Peyer's patch (tissue), 4 donors: ENCODE results near the gene SPDYE4. TPM values are rescaled to one million over a fixed set of nuclear protein-coding genes. Genes with fewer than 3 reads are reported as not detected.

Experiments
- DNase-seq, 3 donors: peaks; one replicate each; pipeline ENCODE4 v3.0.0-alpha.2; 2017 to 2019
- H3K27ac ChIP-seq, 4 donors: fragments of 200-600 bp; sonication (generic); one replicate each; pipeline ENCODE4 v1.5.1; 2016 to 2019
- H3K27me3 ChIP-seq, 2 donors: fragments of 200-600 bp; sonication (generic); one replicate each; pipeline ENCODE4 v1.5.1; 2019
- H3K36me3 ChIP-seq, 3 donors: fragments of 200-600 bp; sonication (generic); one replicate each; pipeline ENCODE4 v1.5.1; 2016 to 2019
- H3K4me1 ChIP-seq, 4 donors: fragments of 200-600 bp; sonication (generic); one replicate each; pipeline ENCODE4 v1.5.1; 2016 to 2019
- H3K4me3 ChIP-seq, 4 donors: fragments of 200-600 bp; sonication (generic); 1 replicate in 3 of 4; 2 replicates in 1 of 4; pipeline ENCODE4 v1.5.1; 2016 to 2019; ENCODE audit warnings: mild to moderate bottlenecking in 1 of 4
- H3K9me3 ChIP-seq, 4 donors: fragments of 200-600 bp; sonication (generic); one replicate each; pipeline ENCODE4 v1.5.1; 2016 to 2019; ENCODE audit warnings: mild to moderate bottlenecking in 1 of 4
- POLR2A ChIP-seq, 2 donors: fragments of 450-650 bp; IDR thresholded peaks; one replicate each; pipeline ENCODE4 v1.5.1; 2017; ENCODE audit warnings: antibody characterized with exemption in 2 of 2, mild to moderate bottlenecking in 2 of 2, moderate library complexity in 2 of 2
- total RNA-seq, 4 donors: library from RNA; depleted of rRNA; stranded (reverse); fragments of >200 nt; gene quantifications; one replicate each; pipeline ENCODE4 v1.1.0, GENCODE V29; 2016
- TF ChIP-seq, protein P1 (sequence below), 6 experiments: fragments of 450-650 bp in 4 of 6; fragments of 200-600 bp in 2 of 6; sonication (generic) in 1 of 6; IDR thresholded peaks; one replicate each; pipeline ENCODE4 v1.5.1; 2017 to 2019; ENCODE audit warnings: antibody characterized with exemption in 6 of 6, mild to moderate bottlenecking in 3 of 6, moderate library complexity in 1 of 6

The SPDYE4 gene
- total RNA-seq, 4 donors from 2014 or later = not detected

DNA sequence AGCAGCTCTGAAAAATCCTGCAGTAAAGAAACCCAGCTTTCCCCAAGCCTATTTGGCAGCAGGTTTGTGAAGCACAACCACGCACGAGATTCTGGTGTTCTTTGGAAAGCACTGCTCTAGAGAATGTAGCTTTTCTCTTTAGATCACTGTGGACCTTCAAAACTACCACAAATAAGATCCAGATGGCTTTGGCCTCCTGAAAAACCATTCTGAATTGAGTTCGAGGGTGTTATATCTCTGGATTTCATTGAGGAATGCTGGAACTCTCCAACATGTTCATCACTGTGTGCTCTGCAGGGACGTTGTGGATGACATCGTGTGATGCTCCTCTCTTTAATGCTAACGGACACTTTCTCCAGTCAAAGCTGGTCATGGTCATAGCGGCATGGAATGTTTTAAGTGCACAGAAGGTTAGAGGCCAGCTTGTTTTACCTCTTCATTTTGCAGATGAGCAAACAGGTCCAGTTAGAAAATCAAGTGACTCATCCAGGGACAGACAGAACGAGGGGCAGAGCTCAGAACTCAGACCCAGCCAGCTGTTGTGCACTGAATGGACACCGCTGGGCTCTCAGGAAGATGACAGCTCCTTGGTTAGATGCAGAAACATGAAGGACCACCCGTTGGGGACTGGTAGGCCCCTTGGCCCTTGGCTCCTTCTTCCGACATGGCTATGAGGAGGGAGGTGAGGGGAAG, 50.9 kb downstream of the SPDYE4 start:
- H3K4me1 ChIP-seq = no peaks in the 10 kb centered on the region
- DNase-seq = no peak
- no peaks in the 10 kb centered on the region for H3K36me3 ChIP-seq
- TF ChIP-seq, protein P1, sequence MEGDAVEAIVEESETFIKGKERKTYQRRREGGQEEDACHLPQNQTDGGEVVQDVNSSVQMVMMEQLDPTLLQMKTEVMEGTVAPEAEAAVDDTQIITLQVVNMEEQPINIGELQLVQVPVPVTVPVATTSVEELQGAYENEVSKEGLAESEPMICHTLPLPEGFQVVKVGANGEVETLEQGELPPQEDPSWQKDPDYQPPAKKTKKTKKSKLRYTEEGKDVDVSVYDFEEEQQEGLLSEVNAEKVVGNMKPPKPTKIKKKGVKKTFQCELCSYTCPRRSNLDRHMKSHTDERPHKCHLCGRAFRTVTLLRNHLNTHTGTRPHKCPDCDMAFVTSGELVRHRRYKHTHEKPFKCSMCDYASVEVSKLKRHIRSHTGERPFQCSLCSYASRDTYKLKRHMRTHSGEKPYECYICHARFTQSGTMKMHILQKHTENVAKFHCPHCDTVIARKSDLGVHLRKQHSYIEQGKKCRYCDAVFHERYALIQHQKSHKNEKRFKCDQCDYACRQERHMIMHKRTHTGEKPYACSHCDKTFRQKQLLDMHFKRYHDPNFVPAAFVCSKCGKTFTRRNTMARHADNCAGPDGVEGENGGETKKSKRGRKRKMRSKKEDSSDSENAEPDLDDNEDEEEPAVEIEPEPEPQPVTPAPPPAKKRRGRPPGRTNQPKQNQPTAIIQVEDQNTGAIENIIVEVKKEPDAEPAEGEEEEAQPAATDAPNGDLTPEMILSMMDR (IDR thresholded peaks at IDR 0.05) = no peak
- no peak for TF ChIP-seq POLR2A (IDR thresholded peaks at IDR 0.05)
- no peaks in the 10 kb centered on the region for H3K9me3 ChIP-seq
- no peaks in the 10 kb centered on the region for H3K27me3 ChIP-seq
- H3K27ac ChIP-seq = no peak overlapping the region
- no peak overlapping the region for H3K4me3 ChIP-seq

DNA sequence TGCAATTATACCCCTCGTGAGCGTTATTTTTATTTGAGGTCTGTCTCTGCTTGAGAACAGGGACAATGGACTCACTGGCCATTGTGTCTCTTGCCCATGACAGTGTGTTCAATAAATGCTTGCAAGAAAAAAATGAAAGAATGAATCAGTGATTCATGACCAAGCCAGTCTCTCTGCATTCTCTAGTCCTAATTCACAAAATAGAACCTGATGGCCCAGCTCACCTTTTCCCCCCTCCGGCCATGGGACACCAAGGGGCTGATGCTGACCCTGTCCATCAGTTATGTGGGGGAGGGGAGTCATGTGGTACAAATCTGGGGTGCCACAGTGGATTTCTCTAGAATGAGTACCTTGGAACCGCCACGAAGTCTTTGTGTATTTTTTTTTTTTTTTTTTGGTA, 51.9 kb downstream of the SPDYE4 start:
- no peak overlapping the region for H3K27ac ChIP-seq
- no peak overlapping the region for H3K4me3 ChIP-seq
- no peaks in the 10 kb centered on the region for H3K36me3 ChIP-seq
- no peaks in the 10 kb centered on the region for H3K4me1 ChIP-seq
- no peaks in the 10 kb centered on the region for H3K27me3 ChIP-seq
- DNase-seq = no peak
- H3K9me3 ChIP-seq = no peaks in the 10 kb centered on the region
- TF ChIP-seq, protein P1 (IDR thresholded peaks at IDR 0.05) = no peak
- no peak for TF ChIP-seq POLR2A (IDR thresholded peaks at IDR 0.05)

DNA sequence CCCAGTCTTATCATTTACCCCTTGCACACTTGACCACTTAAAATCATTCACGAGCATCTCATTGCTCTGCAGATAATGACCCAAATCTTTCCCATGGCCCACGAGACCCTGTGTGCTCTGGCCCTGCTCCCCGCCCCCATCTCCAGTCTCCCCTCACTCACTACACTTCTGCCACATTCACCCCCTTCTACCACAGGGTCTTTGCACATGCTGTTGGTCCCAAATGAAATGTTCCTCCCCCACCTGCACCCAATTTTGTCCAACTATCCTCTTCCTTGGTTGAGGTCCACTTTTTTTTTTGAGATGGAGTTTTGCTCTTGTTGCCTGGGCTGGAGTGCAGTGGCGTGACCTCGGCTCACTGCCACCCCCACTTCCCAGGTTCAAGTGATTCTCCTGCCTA, 52.9 kb downstream of the SPDYE4 start:
- no peak for DNase-seq
- no peak for TF ChIP-seq POLR2A (IDR thresholded peaks at IDR 0.05)
- TF ChIP-seq, protein P1 (IDR thresholded peaks at IDR 0.05) = no peak
- no peaks in the 10 kb centered on the region for H3K4me1 ChIP-seq
- no peaks in the 10 kb centered on the region for H3K36me3 ChIP-seq
- no peaks in the 10 kb centered on the region for H3K9me3 ChIP-seq
- no peak overlapping the region for H3K4me3 ChIP-seq
- no peaks in the 10 kb centered on the region for H3K27me3 ChIP-seq
- H3K27ac ChIP-seq = no peak overlapping the region

DNA sequence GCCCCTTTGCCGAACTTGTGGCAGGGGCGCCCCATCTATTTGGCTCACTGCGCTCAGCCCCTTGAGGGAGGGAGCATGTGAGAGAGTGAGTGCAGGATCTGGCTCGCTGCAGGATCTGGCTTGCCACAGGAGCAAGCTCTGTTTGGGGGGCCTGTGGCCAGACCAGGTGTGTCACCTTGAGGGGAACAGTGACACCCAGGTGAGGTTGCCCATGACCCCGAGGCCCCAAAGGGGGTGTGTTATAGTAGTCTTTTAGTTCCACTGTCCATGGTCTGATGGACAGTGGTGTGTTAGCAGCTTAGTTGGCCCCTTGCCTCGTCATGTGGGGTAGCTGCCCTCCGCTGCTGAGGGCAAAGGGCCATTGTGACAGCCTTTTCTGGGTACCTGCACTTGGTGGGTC, 55.3 kb downstream of the SPDYE4 start:
- Histone ChIP-seq H3K9me3 (no peaks in the 10 kb centered on the region), H3K36me3 (no peaks in the 10 kb centered on the region), H3K4me1 (peaks cover 0 to 7% (median 0%) of the 10 kb centered on the region in 4 donors), H3K4me3 (no peak overlapping the region), H3K27me3 (no peaks in the 10 kb centered on the region), H3K27ac (no peak overlapping the region)
- no peak for DNase-seq
- TF ChIP-seq, protein P1 (IDR thresholded peaks at IDR 0.05) = no peak
- TF ChIP-seq POLR2A (IDR thresholded peaks at IDR 0.05) = no peak

DNA sequence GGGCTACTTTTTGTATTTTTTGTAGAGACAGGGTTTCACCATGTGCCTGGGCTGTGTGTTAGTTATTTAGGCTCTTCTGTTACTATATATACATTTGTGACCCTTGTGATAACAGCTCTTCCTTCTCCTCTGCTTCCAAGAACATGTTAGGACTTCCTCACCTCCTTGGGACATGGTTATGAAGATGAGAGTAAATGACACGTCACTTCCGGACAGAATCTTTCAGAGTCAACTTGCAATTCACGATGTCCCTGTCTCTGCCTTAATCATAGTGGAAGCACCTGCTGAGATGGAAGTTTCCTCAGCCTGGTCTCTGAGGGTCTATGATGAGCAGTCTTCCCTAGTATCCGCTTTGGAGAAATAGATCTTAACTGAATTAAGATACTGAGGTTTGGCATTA, 56.6 kb downstream of the SPDYE4 start:
- TF ChIP-seq, protein P1 (IDR thresholded peaks at IDR 0.05) = no peak
- no peak for TF ChIP-seq POLR2A (IDR thresholded peaks at IDR 0.05)
- peaks cover 0 to 16% (median 0%) of the 10 kb centered on the region in 4 donors for H3K4me1 ChIP-seq
- no peaks in the 10 kb centered on the region for H3K36me3 ChIP-seq

More for the DNA sequence above, 56.6 kb downstream of the SPDYE4 start:
- H3K27me3 ChIP-seq = no peaks in the 10 kb centered on the region
- no peaks in the 10 kb centered on the region for H3K9me3 ChIP-seq
- H3K4me3 ChIP-seq = no peak overlapping the region
- H3K27ac ChIP-seq = no peak overlapping the region
- DNase-seq = no peak
